ENCODE results near the gene BABAM2.

Gene BABAM2

DNA sequence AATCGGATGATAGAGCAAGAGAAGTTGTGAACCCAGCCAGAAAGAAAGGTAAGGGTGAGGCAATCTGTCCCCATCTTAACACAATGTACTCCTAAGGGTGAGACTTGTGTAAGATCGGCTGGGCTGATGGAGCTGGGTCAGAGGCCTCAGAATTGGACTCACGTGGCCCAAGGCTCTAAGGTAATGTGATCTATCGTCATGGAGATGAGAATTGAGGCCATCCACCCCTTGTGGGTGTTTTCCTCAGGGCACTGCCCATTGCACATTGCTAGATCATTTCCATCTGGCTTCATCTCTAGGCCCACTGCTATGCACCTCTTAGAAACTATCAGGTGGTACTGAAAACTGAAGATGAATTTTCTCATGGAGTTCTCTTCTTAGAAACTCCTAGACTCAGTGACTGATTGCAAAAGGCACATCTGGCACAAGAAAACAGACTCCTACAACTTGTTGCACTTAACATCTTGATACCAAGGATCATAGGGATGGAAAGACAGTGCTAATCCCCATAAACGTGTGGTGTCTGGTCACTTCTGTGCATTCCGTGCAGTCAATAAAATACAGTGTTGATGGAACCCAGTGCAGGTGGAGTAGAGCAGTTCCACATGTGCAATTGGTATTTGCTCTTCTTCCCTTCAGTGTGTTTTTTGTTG, 273.2 kb downstream of the BABAM2 start:
- no peak for FAIRE-seq

GRCh38 chr2:28164280-28164801, 273.8 kb downstream of the BABAM2 start:
- no peak for FAIRE-seq
- no peak for DNase-seq (ENCODE audit: insufficient read length, low spot score)
- no peak for TF ChIP-seq CTCF (IDR thresholded peaks at IDR 0.05; ENCODE audit: insufficient read depth, missing control alignments)

More for the DNA sequence above, 273.2 kb downstream of the BABAM2 start:
- DNase-seq (ENCODE audit: insufficient read length, low spot score), result no peak
- no peak for TF ChIP-seq CTCF (IDR thresholded peaks at IDR 0.05; ENCODE audit: insufficient read depth, missing control alignments)

DNA sequence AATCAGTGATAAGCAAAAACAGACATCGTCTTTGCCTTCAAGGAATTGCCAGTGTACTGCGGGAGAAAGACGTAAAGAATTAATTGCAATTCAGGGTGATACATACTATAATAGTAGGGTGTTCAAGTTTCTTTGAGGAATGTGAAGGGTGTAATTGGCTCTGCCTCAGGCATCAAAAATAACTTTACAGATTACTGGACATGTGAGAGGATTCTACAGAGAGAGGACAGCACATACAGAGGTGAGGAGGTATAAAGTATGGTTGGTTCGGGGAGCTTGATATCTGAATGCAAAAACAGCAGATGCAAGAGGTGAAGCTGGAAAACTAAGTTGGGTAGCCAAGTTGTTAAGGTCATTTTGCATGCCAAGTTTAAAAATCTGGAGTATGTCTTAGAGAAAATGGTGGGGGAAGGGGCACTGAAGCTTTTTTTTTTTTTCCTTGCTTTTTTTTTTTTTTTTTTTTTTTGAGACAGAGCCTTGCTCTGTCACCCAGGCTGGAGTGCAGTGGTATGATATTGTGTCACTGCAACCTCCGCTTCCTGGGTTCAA, 274.6 kb downstream of the BABAM2 start:
- TF ChIP-seq CTCF (IDR thresholded peaks at IDR 0.05; ENCODE audit: insufficient read depth, missing control alignments), result no peak
- FAIRE-seq, result no peak

DNA sequence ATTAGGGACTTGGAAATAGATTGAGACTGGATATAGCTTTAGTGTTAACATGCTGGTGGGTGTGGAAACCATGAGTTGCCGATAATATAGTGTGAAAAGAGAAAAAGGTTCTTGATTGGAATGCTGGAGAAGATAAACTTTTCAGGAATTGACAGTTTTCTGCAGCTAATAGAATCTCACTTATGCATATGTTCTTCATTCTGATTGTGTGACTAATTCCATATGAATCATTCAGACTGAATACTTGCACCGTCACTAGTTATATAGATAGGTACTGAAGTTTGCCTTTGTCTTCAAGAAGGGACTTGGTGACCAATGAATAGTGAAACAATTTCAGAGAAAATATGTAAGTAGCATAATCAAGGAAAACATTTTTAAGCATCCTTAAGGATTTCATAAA, 276.4 kb downstream of the BABAM2 start:
- TF ChIP-seq CTCF (IDR thresholded peaks at IDR 0.05; ENCODE audit: insufficient read depth, missing control alignments), result no peak
- FAIRE-seq (no peak), DNase-seq (ENCODE audit: insufficient read length, low spot score) (no peak)

More for the DNA sequence above, 274.6 kb downstream of the BABAM2 start:
- no peak for DNase-seq (ENCODE audit: insufficient read length, low spot score)

DNA sequence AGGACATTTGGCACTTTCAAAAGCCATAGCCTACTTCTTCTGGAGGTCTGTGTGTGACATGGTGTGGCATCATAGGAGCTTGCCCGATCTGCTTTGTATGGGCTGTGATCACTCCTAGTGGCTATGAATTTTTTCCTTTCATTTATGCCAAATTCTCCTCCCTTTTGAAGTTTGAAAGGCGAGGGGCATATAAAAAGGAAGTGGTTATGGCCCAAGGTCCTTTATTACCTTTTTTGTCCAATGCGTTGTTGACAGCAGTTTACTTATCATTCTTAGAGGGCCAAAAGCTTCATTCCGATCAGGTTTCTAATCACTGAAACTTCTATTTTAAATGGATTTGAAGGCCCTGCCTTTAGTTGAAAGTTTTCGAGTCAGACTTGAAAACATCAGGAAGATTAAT, 277.8 kb downstream of the BABAM2 start:
- no peak for TF ChIP-seq CTCF (IDR thresholded peaks at IDR 0.05; ENCODE audit: insufficient read depth, missing control alignments)
- FAIRE-seq (no peak), DNase-seq (ENCODE audit: insufficient read length, low spot score) (no peak)

DNA sequence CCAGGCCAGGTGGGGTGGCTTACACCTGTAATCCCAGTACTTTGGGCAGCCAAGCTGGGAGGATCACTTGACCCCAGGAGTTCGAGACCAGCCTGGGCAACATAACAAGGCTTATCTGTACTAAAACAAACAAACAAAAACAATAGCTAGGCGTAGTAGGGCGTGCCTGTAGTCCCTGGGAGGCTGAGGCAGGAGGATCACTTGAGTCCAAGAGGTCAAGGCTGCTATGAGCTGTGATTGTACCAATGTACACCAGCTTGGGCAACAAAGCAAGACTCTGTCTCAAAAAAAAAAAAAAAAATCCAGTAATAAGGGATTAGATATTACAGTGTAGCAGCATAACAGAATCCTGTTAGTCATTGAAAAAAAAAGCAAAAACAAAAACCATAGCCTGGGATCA, 279.0 kb downstream of the BABAM2 start:
- DNase-seq (ENCODE audit: insufficient read length, low spot score), result no peak
- no peak for TF ChIP-seq CTCF (IDR thresholded peaks at IDR 0.05; ENCODE audit: insufficient read depth, missing control alignments)
- no peak for FAIRE-seq
